Tibial nerve (tissue), 4 donors: ENCODE results near the gene DOP1B.

Experiments
- EP300 ChIP-seq, 2 donors: sonication (generic); formaldehyde crosslinking; IDR thresholded peaks; one replicate each; pipeline ENCODE4 v1.6.1; 2017; ENCODE audit warnings: antibody characterized with exemption in 2 of 2, mild to moderate bottlenecking in 1 of 2
- POLR2A ChIP-seq, 2 donors: fragments of 450-650 bp; IDR thresholded peaks; one replicate each; pipeline ENCODE4 v1.6.1; 2017; ENCODE audit warnings: antibody characterized with exemption in 2 of 2, mild to moderate bottlenecking in 2 of 2, moderate library complexity in 2 of 2
- TF ChIP-seq, protein P1 (sequence below), 5 experiments: fragments of 200-600 bp in 3 of 5; fragments of 450-650 bp in 2 of 5; sonication (generic) in 3 of 5; IDR thresholded peaks; one replicate each; pipeline ENCODE4 v1.5.1; 2016 to 2019; ENCODE audit warnings: antibody characterized with exemption in 5 of 5, mild to moderate bottlenecking in 3 of 5, moderate library complexity in 2 of 5

DNA sequence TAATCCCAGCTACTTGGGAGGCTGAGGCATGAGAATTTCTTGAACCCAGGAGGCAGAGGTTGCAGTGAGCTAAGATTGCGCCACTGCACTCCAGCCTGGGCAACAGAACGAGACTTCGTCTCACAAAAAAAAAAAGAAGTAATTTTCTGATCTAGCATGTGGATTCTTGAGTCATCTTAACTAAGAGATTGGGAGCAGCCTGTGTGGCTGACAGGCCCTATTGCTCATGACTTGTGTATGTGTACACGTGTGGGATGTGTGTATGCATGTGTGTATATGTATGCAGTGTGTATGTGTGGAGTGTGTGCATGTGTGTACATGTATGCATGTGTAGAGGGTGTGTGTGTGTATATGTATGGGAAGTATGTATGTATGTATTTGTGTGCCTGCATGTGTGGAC, 29.5 kb downstream of the DOP1B start:
- TF ChIP-seq POLR2A (IDR thresholded peaks at IDR 0.05) (no peak), EP300 (IDR thresholded peaks at IDR 0.05) (no peak)
- TF ChIP-seq, protein P1, sequence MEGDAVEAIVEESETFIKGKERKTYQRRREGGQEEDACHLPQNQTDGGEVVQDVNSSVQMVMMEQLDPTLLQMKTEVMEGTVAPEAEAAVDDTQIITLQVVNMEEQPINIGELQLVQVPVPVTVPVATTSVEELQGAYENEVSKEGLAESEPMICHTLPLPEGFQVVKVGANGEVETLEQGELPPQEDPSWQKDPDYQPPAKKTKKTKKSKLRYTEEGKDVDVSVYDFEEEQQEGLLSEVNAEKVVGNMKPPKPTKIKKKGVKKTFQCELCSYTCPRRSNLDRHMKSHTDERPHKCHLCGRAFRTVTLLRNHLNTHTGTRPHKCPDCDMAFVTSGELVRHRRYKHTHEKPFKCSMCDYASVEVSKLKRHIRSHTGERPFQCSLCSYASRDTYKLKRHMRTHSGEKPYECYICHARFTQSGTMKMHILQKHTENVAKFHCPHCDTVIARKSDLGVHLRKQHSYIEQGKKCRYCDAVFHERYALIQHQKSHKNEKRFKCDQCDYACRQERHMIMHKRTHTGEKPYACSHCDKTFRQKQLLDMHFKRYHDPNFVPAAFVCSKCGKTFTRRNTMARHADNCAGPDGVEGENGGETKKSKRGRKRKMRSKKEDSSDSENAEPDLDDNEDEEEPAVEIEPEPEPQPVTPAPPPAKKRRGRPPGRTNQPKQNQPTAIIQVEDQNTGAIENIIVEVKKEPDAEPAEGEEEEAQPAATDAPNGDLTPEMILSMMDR (IDR thresholded peaks at IDR 0.05), result no peak
